ENCODE results near the gene PCNX2. TPM values are rescaled to one million over a fixed set of nuclear protein-coding genes. Genes with fewer than 3 reads are reported as not detected.
A peak's percentile ranks its signal among the peaks of the same experiment; 100 is the strongest.

PCNX2 gene
- total and polyA plus RNA-seq, 2 experiments from 2014 or later, result 42.9 to 88.3 TPM

DNA sequence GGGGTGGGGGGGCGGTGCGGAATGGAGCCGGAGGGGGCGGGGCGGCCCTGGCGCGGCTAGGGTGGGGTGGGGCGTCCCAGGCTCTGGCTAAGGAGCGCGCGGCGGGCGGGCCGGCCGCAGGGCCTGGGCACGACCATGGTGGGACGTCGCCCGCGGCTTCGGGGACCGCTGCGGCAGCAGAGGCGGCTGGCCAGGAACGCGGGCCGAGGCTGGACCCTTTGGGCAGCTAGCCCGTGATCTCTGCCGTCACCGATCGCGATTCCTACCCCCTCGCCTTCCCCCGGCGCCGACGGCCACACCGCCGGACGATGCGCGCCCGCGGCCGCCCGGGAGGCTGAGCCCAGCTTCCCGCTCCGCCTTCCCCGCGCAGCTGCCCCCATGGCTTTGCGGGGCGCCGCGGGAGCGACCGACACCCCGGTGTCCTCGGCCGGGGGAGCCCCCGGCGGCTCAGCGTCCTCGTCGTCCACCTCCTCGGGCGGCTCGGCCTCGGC is 32.2 kb upstream of the PCNX2 start, which contains the start of gene MAP3K21:
Gene MAP3K21, plus strand, starts transcription at position 74 of the 491 bp plus-strand sequence. Its CDS starts 305 bp downstream, at position 379.
- Histone ChIP-seq H3K36me3 (ENCODE audit: insufficient read depth) (no peaks in the 10 kb centered on the region), H4K20me1 (replicated peaks; ENCODE audit: insufficient read depth) (peaks cover 21% of the 10 kb centered on the region), H3K9me2 (ENCODE audit: insufficient read depth) (no peaks in the 10 kb centered on the region), H3K4me2 (peak within 1 kb of the TSS; percentile 95), H3K4me1 (ENCODE audit: insufficient read depth) (peaks cover 29% of the 10 kb centered on the region), H3K4me3 (peak within 1 kb of the TSS; percentile 79), H3K27me3 (ENCODE audit: insufficient read depth) (peaks cover 26% of the 10 kb centered on the region), H3K27ac (ENCODE audit: low read depth) (no peak within 1 kb of the TSS), H2AFZ (peak within 1 kb of the TSS; percentile 99), H3K79me2 (replicated peaks; ENCODE audit: insufficient read depth) (peaks cover 40% of the 10 kb centered on the region), H3F3A (replicated peaks; ENCODE audit: low read depth) (no peaks in the 10 kb centered on the region)
- TF ChIP-seq POLR2AphosphoS5 (IDR thresholded peaks at IDR 0.05; ENCODE audit: low read depth) (peak; percentile 82), CREB1 (CRISPR knock-in tag; IDR thresholded peaks at IDR 0.05; ENCODE audit: low read depth) (no peak), EZH2phosphoT487 (IDR thresholded peaks at IDR 0.05; ENCODE audit: unreplicated experiment) (no peak)
- TF ChIP-seq, protein P1, sequence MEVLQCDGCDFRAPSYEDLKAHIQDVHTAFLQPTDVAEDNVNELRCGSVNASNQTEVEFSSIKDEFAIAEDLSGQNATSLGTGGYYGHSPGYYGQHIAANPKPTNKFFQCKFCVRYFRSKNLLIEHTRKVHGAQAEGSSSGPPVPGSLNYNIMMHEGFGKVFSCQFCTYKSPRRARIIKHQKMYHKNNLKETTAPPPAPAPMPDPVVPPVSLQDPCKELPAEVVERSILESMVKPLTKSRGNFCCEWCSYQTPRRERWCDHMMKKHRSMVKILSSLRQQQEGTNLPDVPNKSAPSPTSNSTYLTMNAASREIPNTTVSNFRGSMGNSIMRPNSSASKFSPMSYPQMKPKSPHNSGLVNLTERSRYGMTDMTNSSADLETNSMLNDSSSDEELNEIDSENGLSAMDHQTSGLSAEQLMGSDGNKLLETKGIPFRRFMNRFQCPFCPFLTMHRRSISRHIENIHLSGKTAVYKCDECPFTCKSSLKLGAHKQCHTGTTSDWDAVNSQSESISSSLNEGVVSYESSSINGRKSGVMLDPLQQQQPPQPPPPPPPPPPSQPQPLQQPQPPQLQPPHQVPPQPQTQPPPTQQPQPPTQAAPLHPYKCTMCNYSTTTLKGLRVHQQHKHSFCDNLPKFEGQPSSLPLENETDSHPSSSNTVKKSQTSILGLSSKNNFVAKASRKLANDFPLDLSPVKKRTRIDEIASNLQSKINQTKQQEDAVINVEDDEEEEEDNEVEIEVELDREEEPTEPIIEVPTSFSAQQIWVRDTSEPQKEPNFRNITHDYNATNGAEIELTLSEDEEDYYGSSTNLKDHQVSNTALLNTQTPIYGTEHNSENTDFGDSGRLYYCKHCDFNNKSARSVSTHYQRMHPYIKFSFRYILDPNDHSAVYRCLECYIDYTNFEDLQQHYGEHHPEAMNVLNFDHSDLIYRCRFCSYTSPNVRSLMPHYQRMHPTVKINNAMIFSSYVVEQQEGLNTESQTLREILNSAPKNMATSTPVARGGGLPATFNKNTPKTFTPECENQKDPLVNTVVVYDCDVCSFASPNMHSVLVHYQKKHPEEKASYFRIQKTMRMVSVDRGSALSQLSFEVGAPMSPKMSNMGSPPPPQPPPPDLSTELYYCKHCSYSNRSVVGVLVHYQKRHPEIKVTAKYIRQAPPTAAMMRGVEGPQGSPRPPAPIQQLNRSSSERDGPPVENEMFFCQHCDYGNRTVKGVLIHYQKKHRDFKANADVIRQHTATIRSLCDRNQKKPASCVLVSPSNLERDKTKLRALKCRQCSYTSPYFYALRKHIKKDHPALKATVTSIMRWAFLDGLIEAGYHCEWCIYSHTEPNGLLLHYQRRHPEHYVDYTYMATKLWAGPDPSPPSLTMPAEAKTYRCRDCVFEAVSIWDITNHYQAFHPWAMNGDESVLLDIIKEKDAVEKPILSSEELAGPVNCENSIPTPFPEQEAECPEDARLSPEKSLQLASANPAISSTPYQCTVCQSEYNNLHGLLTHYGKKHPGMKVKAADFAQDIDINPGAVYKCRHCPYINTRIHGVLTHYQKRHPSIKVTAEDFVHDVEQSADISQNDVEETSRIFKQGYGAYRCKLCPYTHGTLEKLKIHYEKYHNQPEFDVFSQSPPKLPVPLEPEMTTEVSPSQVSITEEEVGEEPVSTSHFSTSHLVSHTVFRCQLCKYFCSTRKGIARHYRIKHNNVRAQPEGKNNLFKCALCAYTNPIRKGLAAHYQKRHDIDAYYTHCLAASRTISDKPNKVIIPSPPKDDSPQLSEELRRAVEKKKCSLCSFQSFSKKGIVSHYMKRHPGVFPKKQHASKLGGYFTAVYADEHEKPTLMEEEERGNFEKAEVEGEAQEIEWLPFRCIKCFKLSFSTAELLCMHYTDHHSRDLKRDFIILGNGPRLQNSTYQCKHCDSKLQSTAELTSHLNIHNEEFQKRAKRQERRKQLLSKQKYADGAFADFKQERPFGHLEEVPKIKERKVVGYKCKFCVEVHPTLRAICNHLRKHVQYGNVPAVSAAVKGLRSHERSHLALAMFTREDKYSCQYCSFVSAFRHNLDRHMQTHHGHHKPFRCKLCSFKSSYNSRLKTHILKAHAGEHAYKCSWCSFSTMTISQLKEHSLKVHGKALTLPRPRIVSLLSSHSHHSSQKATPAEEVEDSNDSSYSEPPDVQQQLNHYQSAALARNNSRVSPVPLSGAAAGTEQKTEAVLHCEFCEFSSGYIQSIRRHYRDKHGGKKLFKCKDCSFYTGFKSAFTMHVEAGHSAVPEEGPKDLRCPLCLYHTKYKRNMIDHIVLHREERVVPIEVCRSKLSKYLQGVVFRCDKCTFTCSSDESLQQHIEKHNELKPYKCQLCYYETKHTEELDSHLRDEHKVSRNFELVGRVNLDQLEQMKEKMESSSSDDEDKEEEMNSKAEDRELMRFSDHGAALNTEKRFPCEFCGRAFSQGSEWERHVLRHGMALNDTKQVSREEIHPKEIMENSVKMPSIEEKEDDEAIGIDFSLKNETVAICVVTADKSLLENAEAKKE (CRISPR knock-in tag; IDR thresholded peaks at IDR 0.05), result no peak
- no peak for DNase-seq (ENCODE audit: low spot score)
- Mint-ChIP-seq H3K36me3 (ENCODE audit: low read depth) (no peaks in the 10 kb centered on the region; the same call in 2 of the 3 replicates), H3K27me3 (ENCODE audit: insufficient read depth, low read depth, poor library complexity) (peaks cover 11% of the 10 kb centered on the region), H3K4me1 (peaks cover 35% of the 10 kb centered on the region), H3K9me3 (peaks cover 4% of the 10 kb centered on the region; the same call in 2 of the 3 replicates), H3K4me3 (peak within 1 kb of the TSS; percentile 84), H3K27ac (no peak within 1 kb of the TSS)
- peak; percentile 64 for ATAC-seq
